A549 treated with ZK216348 at 1 μM for 4 hours (cell line): ENCODE measurements around the gene GPR61. TPM values are rescaled to one million over a fixed set of nuclear protein-coding genes. Genes with fewer than 3 reads are reported as not detected.

Experiments
- total RNA-seq: library from RNA; stranded (reverse); fragments of 200-300 nt; extraction: Qiagen RNA extraction; gene quantifications from 5 replicates; pipeline ENCODE4 v1.2.3, GENCODE V29; 2022; ENCODE audit warnings: low read depth

Gene GPR61
- not detected in 5 replicates for total RNA-seq

DNA sequence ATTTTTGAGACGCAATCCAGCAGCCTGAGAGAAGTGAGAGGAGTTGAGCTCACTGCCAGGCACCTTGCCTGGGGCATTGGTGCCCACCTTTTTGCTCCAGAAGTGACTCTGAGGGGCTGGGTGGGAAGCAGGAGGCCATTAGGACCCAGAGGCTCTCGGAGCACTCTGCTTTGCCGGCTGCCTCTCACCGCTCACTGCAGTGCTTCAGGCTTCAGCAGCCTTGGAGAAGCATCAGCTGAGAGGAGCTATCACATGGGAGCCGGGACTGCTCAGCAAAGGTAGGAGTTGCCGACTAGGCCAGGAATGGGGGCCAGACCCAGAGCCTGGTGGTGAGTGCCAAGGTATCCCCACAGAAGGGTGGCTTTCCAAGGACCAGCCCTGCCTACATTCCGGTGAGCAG, at the start of gene GPR61:
TSS of gene GPR61 (plus strand) at position 197 of the 400 bp plus-strand sequence. CDS start 3,151 bp downstream, outside the sequence.

GRCh38 chr1:109493805-109494539, 45.7 kb upstream of the GPR61 start, which contains the start of gene CYB561D1:
Gene CYB561D1, plus strand, starts transcription at chr1:109494094. Its CDS starts 46 bp downstream, at chr1:109494140.

DNA sequence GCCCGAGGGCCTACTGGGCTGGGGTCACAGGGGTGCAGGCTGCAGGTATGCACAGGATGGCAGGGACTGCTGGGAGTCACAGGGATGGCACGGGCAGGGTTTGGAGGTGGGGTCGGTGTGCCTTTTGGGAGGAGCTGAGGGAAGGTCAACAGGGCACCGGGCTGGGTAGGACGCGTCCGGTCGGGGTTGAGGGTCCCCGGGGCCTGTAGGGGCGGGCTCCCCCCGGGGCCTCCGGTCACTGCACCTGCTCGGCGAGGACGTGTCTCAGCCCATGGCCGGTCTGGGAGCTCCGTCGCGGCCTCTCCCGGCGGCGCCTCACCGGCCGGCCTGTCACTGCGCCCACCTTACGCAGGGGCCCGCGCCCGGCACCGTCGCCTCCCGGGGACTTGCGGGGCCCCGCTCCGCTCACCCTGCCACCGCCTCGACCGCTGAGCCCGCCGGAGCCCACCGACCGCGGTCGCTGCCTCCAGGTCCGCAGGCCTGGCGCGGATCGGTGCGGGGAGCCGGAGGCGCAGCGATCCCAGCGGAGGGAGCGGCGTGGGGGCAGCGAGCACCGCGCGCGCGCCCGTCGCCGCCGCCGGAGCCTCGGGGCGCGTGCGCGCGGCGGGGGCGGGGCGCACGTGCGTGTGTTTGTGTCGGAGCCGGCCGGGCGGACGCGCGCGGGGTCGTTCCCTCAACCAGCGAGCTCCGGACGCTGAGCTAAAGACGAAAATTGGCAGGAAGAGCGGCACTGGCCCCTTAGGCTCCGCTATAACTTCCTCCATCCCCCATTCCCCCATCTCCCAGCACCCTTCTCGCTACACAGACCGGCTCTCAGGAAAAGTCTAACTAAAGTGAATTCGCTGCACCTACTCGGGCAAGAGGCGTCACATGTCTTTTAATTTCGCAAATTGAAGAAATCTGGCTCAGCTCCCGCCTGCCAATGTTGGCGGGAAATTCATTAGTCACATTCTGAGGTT, 30.2 kb upstream of the GPR61 start, which contains the start of gene AMIGO1:
TSS of gene AMIGO1 (minus strand) at position 552 of the 959 bp plus-strand sequence. CDS start 815 bp downstream, outside the sequence.

DNA sequence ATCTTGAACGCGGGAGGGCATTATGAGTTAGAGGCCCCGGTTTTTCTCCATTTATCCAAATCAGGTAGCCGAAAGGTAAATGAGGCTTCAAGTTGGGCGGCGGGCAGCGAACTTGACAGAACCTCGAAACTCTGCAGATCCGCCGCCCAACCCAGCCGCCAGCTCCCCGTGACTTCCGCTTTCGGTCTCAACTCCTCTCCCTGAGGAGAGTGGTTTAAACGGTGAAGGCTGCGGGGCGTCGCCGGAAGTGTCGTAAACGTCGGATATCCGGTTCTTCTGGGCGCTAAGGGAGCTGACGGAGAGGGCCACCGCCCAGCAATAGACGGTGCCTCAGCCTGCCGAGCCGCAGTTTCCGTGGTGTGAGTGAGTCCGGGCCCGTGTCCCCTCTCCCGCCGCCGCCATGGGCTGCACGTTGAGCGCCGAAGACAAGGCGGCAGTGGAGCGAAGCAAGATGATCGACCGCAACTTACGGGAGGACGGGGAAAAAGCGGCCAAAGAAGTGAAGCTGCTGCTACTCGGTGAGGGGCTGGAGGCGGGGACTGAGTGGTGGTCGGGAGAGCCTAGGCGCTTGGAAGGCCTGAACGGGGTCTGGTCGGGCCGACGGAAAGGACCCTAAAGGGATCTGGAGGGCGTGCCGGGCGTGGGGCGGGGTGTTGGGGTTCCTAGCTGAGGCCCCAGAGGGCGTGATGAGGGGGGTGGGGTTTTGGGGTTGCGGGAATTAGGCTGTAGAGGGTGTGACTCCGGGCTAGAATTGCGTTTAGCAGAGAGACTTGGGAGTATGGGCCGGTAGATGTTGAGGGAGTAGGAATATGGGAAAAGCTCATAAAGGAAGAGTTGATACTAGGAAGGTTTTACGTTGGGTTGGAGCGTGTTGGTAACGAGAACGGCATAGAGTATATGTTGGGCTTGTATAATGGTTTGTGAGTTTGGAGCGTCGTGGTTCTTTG, 8.9 kb downstream of the GPR61 start, which contains the start of gene GNAI3:
TSS of gene GNAI3 (plus strand) at position 295 of the 947 bp plus-strand sequence. CDS start at position 401, 106 bp downstream.

Other genes starting within 250 kb of the GPR61 start
- gene MYBPHL, start 232.9 kb upstream of the GPR61 start, total RNA-seq, result not detected in 5 replicates
- gene SORT1, start 142.0 kb upstream of the GPR61 start, total RNA-seq, result 3.0 to 4.9 TPM (median 3.9 TPM) in 5 replicates
- gene PSMA5, start 113.4 kb upstream of the GPR61 start, total RNA-seq, result 100 to 110 TPM (median 104 TPM) in 5 replicates
- 0.07 to 0.18 TPM (median 0.08 TPM) in 5 replicates for gene SYPL2, start 73.3 kb upstream of the GPR61 start, total RNA-seq
- gene ATXN7L2, start 56.0 kb upstream of the GPR61 start, total RNA-seq, result 0.92 to 2.7 TPM (median 2.5 TPM) in 5 replicates
- 3.6 to 6.1 TPM (median 5.0 TPM) in 5 replicates for gene CYB561D1, start 45.8 kb upstream of the GPR61 start, total RNA-seq
- 1.1 to 1.6 TPM (median 1.1 TPM) in 5 replicates for gene AMIGO1, start 30.1 kb upstream of the GPR61 start, total RNA-seq
- 3.4 to 5.6 TPM (median 5.1 TPM) in 5 replicates for gene GNAI3, start 8.7 kb downstream of the GPR61 start, total RNA-seq
- gene GNAT2, start 79.7 kb downstream of the GPR61 start, total RNA-seq, result 0.15 to 0.16 TPM in 2 of 5 replicates, not detected in the others
- gene AMPD2, start 80.0 kb downstream of the GPR61 start, total RNA-seq, result 14.0 to 28.0 TPM (median 26.6 TPM) in 5 replicates
- 8.8 to 11.2 TPM (median 9.2 TPM) in 5 replicates for gene GSTM4, start 116.2 kb downstream of the GPR61 start, total RNA-seq
- gene GSTM2, start 128.2 kb downstream of the GPR61 start, total RNA-seq, result 3.5 to 4.6 TPM (median 4.0 TPM) in 5 replicates
- 0.35 TPM in 1 of 5 replicates, not detected in the others for gene GSTM1, start 147.9 kb downstream of the GPR61 start, total RNA-seq
- gene GSTM5, start 172.4 kb downstream of the GPR61 start, total RNA-seq, result not detected in 5 replicates
- gene GSTM3, start 201.2 kb downstream of the GPR61 start, total RNA-seq, result 23.5 to 35.1 TPM (median 25.8 TPM) in 5 replicates
- gene EPS8L3, start 224.1 kb downstream of the GPR61 start, total RNA-seq, result 0.41 to 1.4 TPM (median 0.79 TPM) in 5 replicates